ENCODE results near the gene MAST4. TPM values are rescaled to one million over a fixed set of nuclear protein-coding genes. Genes with fewer than 3 reads are reported as not detected.
A peak's percentile ranks its signal among the peaks of the same experiment; 100 is the strongest.
"Not testable (repeated sequence)": the region's sequence is repeated elsewhere in the genome, so short reads cannot be mapped to it uniquely, and the experiment has no call there.

MAST4 gene
- total and polyA plus RNA-seq, 2 donors (not counting 1 experiment from before 2014, with no cell fraction given), result 7.0 to 15.2 TPM

DNA sequence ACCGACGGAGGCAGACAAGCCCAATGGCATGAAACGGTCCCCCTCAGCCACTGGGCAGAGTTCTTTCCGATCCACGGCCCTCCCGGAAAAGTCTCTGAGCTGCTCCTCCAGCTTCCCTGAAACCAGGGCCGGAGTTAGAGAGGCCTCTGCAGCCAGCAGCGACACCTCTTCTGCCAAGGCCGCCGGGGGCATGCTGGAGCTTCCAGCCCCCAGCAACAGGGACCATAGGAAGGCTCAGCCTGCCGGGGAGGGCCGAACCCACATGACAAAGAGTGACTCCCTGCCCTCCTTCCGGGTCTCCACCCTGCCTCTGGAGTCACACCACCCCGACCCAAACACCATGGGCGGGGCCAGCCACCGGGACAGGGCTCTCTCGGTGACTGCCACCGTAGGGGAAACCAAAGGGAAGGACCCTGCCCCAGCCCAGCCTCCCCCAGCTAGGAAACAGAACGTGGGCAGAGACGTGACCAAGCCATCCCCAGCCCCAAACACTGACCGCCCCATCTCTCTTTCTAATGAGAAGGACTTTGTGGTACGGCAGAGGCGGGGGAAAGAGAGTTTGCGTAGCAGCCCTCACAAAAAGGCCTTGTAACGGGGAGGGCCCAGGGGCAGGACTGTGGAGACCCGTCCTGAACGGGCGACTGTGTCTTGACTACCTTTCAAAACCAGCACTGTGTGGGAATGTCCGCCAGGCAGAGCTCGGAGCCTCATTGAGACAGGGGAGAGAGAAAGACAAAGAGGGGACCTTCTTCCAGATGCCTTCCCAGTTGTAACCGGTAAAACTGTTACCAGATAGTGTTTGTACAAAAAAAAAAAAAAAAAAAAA, 570.5 kb downstream of the MAST4 start:
- H3K4me3 ChIP-seq (replicated peaks in 1 of 4; ENCODE audit: control extremely low read depth in 1 of 4, insufficient read depth in 1 of 4, low read depth in 3 of 4, low read length in 4 of 4), result no peak overlapping the region

DNA sequence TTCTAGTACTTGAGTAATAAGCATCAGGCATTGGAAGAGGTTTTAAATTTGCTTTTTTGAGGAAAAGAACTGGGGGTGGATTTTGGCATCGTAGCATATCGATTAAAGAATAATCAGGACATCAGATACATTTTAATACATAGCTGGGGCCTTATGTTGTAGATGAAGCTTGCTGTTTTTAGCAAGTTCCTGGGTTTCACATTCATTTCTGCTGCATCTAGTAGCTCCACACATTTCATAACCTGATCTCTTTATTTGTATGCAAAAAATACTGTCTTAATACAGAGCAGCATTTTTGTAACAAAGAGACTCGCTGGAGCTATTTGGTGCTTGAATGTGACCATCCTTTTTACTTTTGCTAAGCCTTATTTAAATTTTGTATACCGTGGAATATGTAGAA, 571.9 kb downstream of the MAST4 start:
- Histone ChIP-seq H3K79me2 (ENCODE audit: control insufficient read depth, insufficient read depth, low read length) (no peaks in the 10 kb centered on the region), H3K36me3 (ENCODE audit: control insufficient read depth, insufficient read depth, low read length) (peaks cover 8% of the 10 kb centered on the region), H3K27me3 (ENCODE audit: control insufficient read depth, insufficient read depth, low read length) (no peaks in the 10 kb centered on the region), H4K20me1 (ENCODE audit: control insufficient read depth, extremely low read depth, insufficient read depth, low read length) (no peaks in the 10 kb centered on the region), H3K9ac (ENCODE audit: insufficient read depth, low read length) (no peak overlapping the region), H3K4me1 (ENCODE audit: control insufficient read depth, extremely low read depth, insufficient read depth, low read length) (peaks cover 6% of the 10 kb centered on the region), H3K4me3 (replicated peaks in 1 of 4; ENCODE audit: control extremely low read depth in 1 of 4, insufficient read depth in 1 of 4, low read depth in 3 of 4, low read length in 4 of 4) (no peak overlapping the region), H3K4me2 (ENCODE audit: extremely low read depth, insufficient read depth, low read length) (no peak overlapping the region), H3K9me3 (ENCODE audit: control insufficient read depth, insufficient read depth, low read depth, low read length) (no peaks in the 10 kb centered on the region), H2AFZ (ENCODE audit: low read length) (no peak overlapping the region), H3K27ac (ENCODE audit: insufficient read depth, low read length) (no peak overlapping the region)
- no peak for TF ChIP-seq EZH2 (IDR thresholded peaks at IDR 0.05; ENCODE audit: low read length, missing control alignments)
- TF ChIP-seq, protein P1, sequence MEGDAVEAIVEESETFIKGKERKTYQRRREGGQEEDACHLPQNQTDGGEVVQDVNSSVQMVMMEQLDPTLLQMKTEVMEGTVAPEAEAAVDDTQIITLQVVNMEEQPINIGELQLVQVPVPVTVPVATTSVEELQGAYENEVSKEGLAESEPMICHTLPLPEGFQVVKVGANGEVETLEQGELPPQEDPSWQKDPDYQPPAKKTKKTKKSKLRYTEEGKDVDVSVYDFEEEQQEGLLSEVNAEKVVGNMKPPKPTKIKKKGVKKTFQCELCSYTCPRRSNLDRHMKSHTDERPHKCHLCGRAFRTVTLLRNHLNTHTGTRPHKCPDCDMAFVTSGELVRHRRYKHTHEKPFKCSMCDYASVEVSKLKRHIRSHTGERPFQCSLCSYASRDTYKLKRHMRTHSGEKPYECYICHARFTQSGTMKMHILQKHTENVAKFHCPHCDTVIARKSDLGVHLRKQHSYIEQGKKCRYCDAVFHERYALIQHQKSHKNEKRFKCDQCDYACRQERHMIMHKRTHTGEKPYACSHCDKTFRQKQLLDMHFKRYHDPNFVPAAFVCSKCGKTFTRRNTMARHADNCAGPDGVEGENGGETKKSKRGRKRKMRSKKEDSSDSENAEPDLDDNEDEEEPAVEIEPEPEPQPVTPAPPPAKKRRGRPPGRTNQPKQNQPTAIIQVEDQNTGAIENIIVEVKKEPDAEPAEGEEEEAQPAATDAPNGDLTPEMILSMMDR (conservative IDR thresholded peaks at IDR 0.05 in 1 of 2, IDR thresholded peaks at IDR 0.05 in 1 of 2; ENCODE audit: low read depth in 1 of 2, low read length in 2 of 2), result no peak
- no peak for DNase-seq (ENCODE audit: low read depth in 2 of 2)

More for the DNA sequence above, 570.5 kb downstream of the MAST4 start:
- no peak for TF ChIP-seq EZH2 (IDR thresholded peaks at IDR 0.05; ENCODE audit: low read length, missing control alignments)
- TF ChIP-seq, protein P1 (conservative IDR thresholded peaks at IDR 0.05 in 1 of 2, IDR thresholded peaks at IDR 0.05 in 1 of 2; ENCODE audit: low read depth in 1 of 2, low read length in 2 of 2), result no peak
- Histone ChIP-seq H3K9me3 (ENCODE audit: control insufficient read depth, insufficient read depth, low read depth, low read length) (no peaks in the 10 kb centered on the region), H2AFZ (ENCODE audit: low read length) (peak overlapping the region; percentile 75), H3K4me2 (ENCODE audit: extremely low read depth, insufficient read depth, low read length) (peak overlapping the region; percentile 40), H3K79me2 (ENCODE audit: control insufficient read depth, insufficient read depth, low read length) (no peaks in the 10 kb centered on the region), H3K36me3 (ENCODE audit: control insufficient read depth, insufficient read depth, low read length) (peaks cover 8% of the 10 kb centered on the region), H4K20me1 (ENCODE audit: control insufficient read depth, extremely low read depth, insufficient read depth, low read length) (no peaks in the 10 kb centered on the region), H3K4me1 (ENCODE audit: control insufficient read depth, extremely low read depth, insufficient read depth, low read length) (peaks cover 6% of the 10 kb centered on the region), H3K27me3 (ENCODE audit: control insufficient read depth, insufficient read depth, low read length) (no peaks in the 10 kb centered on the region), H3K9ac (ENCODE audit: insufficient read depth, low read length) (peak overlapping the region; percentile 42), H3K27ac (ENCODE audit: insufficient read depth, low read length) (peak overlapping the region; percentile 72)
- no peak for DNase-seq (ENCODE audit: low read depth in 2 of 2)

DNA sequence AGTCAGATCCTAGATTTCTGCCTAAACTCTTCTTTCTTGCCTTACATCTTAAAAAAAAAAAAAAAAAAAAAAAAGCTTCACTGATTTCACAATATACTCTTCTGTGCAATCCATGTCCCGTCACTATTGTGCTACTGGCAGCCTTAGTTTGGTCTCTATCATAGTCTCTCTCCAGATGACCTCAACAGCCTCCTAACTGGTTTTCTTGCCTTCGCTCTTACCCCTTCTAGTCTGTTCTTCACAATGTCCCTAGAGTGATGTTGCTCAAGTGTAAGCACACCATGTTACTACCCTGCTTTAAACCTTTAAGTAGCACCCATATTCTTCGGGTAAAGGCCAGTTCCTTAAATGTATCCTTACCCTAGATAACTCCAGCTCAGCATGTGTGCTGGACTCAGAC, 574.6 kb downstream of the MAST4 start:
- no peak overlapping the region for H3K27ac ChIP-seq (ENCODE audit: insufficient read depth, low read length)
- H3K4me1 ChIP-seq (ENCODE audit: control insufficient read depth, extremely low read depth, insufficient read depth, low read length), result peaks cover 6% of the 10 kb centered on the region
- no peak overlapping the region for H3K4me3 ChIP-seq (replicated peaks in 1 of 4; ENCODE audit: control extremely low read depth in 1 of 4, insufficient read depth in 1 of 4, low read depth in 3 of 4, low read length in 4 of 4)
- no peak overlapping the region for H3K4me2 ChIP-seq (ENCODE audit: extremely low read depth, insufficient read depth, low read length)
- no peak overlapping the region for H3K9ac ChIP-seq (ENCODE audit: insufficient read depth, low read length)
- DNase-seq (ENCODE audit: low read depth in 2 of 2), result no peak
- H3K36me3 ChIP-seq (ENCODE audit: control insufficient read depth, insufficient read depth, low read length), result no peaks in the 10 kb centered on the region
- no peaks in the 10 kb centered on the region for H3K79me2 ChIP-seq (ENCODE audit: control insufficient read depth, insufficient read depth, low read length)
- no peaks in the 10 kb centered on the region for H4K20me1 ChIP-seq (ENCODE audit: control insufficient read depth, extremely low read depth, insufficient read depth, low read length)
- H3K9me3 ChIP-seq (ENCODE audit: control insufficient read depth, insufficient read depth, low read depth, low read length), result no peaks in the 10 kb centered on the region
- no peak for TF ChIP-seq EZH2 (IDR thresholded peaks at IDR 0.05; ENCODE audit: low read length, missing control alignments)
- TF ChIP-seq, protein P1 (conservative IDR thresholded peaks at IDR 0.05 in 1 of 2, IDR thresholded peaks at IDR 0.05 in 1 of 2; ENCODE audit: low read depth in 1 of 2, low read length in 2 of 2), result no peak
- H3K27me3 ChIP-seq (ENCODE audit: control insufficient read depth, insufficient read depth, low read length), result no peaks in the 10 kb centered on the region
- H2AFZ ChIP-seq (ENCODE audit: low read length), result no peak overlapping the region

DNA sequence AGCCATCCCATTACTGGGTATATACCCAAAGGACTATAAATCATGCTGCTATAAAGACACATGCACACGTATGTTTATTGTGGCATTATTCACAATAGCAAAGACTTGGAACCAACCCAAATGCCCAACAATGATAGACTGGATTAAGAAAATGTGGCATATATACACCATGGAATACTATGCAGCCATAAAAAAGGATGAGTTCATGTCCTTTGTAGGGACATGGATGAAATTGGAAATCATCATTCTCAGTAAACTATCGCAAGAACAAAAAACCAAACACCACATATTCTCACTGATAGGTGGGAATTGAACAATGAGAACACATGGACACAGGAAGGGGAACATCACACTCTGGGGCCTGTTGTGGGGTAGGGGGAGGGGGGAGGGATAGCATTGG, 577.2 kb downstream of the MAST4 start:
- DNase-seq (ENCODE audit: low read depth in 2 of 2); H3K36me3 ChIP-seq (ENCODE audit: control insufficient read depth, insufficient read depth, low read length); H3K9me3 ChIP-seq (ENCODE audit: control insufficient read depth, insufficient read depth, low read depth, low read length); H3K9ac ChIP-seq (ENCODE audit: insufficient read depth, low read length); H4K20me1 ChIP-seq (ENCODE audit: control insufficient read depth, extremely low read depth, insufficient read depth, low read length); H3K27ac ChIP-seq (ENCODE audit: insufficient read depth, low read length); H3K4me1 ChIP-seq (ENCODE audit: control insufficient read depth, extremely low read depth, insufficient read depth, low read length); H3K27me3 ChIP-seq (ENCODE audit: control insufficient read depth, insufficient read depth, low read length); H3K79me2 ChIP-seq (ENCODE audit: control insufficient read depth, insufficient read depth, low read length); H2AFZ ChIP-seq (ENCODE audit: low read length); H3K4me3 ChIP-seq (replicated peaks in 1 of 4; ENCODE audit: control extremely low read depth in 1 of 4, insufficient read depth in 1 of 4, low read depth in 3 of 4, low read length in 4 of 4); H3K4me2 ChIP-seq (ENCODE audit: extremely low read depth, insufficient read depth, low read length): not testable (repeated sequence)

All from fibroblast of lung (primary cell).